Smooth muscle cell (in vitro differentiated cells): Measurements from ENCODE around the gene DEPP1. TPM values are rescaled to one million over a fixed set of nuclear protein-coding genes. Genes with fewer than 3 reads are reported as not detected.

Source experiments
- DNase-seq: peaks from one replicate; lab custom pipeline; 2025; ENCODE audit not compliant: unreplicated experiment; lab: John Stamatoyannopoulos, UW
- H2AFZ ChIP-seq: fragments of 200-600 bp; sonication (generic); 2 replicates; pipeline ENCODE4 v1.6.0; 2016; ENCODE audit warnings: antibody characterized with exemption, low read depth, mild to moderate bottlenecking
- H3F3A ChIP-seq: fragments of 200-600 bp; sonication (generic); 2 replicates; pipeline ENCODE4 v1.6.0; 2017; ENCODE audit warnings: antibody characterized with exemption, low read depth
- H3K27ac ChIP-seq: fragments of 200-600 bp; sonication (generic); 2 replicates; pipeline ENCODE4 v1.5.1; 2016; ENCODE audit warnings: low read depth, mild to moderate bottlenecking
- H3K27me3 ChIP-seq: fragments of 200-600 bp; sonication (generic); 2 replicates; pipeline ENCODE4 v1.6.1; 2016; ENCODE audit warnings: low read depth, mild to moderate bottlenecking
- H3K36me3 ChIP-seq: fragments of 200-600 bp; sonication (generic); 2 replicates; pipeline ENCODE4 v1.5.1; 2016; ENCODE audit warnings: low read depth
- H3K4me1 ChIP-seq: fragments of 200-600 bp; sonication (generic); 2 replicates; pipeline ENCODE4 v1.5.1; 2016; ENCODE audit warnings: low read depth
- H3K4me2 ChIP-seq: fragments of 200-600 bp; sonication (generic); 2 replicates; pipeline ENCODE4 v1.6.0; 2016; ENCODE audit warnings: mild to moderate bottlenecking
- H3K4me3 ChIP-seq: fragments of 200-600 bp; sonication (generic); 2 replicates; pipeline ENCODE4 v1.5.1; 2016; ENCODE audit warnings: mild to moderate bottlenecking
- H3K79me2 ChIP-seq: fragments of 200-600 bp; sonication (generic); 2 replicates; pipeline ENCODE4 v1.6.0; 2016; ENCODE audit warnings: low read depth, mild to moderate bottlenecking
- H3K9ac ChIP-seq: fragments of 200-600 bp; sonication (generic); 2 replicates; pipeline ENCODE4 v1.6.0; 2016; ENCODE audit warnings: low read depth
- H3K9me3 ChIP-seq: fragments of 200-600 bp; sonication (generic); replicated peaks from 2 replicates; pipeline ENCODE4 v1.5.1; 2016; ENCODE audit warnings: low read depth
- H4K20me1 ChIP-seq: fragments of 200-600 bp; sonication (generic); 2 replicates; pipeline ENCODE4 v1.6.0; 2016; ENCODE audit warnings: low read depth
- CTCF ChIP-seq: fragments of 200-600 bp; sonication (generic); IDR thresholded peaks from 2 replicates; pipeline ENCODE4 v1.5.1; 2017; ENCODE audit warnings: borderline replicate concordance, mild to moderate bottlenecking, antibody characterized with exemption; ENCODE audit not compliant: insufficient read depth, poor library complexity, severe bottlenecking
- WGBS: methylation state at CpG from one replicate; pipeline ENCODE4 v1.1.7; 2016; ENCODE audit warnings: low lambda C conversion rate; 5-methylcytosine and 5-hydroxymethylcytosine counted together
- polyA plus RNA-seq: library from polyadenylated mRNA; unstranded; fragments of >200 nt; fragmentation: Nextera tagmentation; extraction: Ambion mirVana; gene quantifications from 2 replicates; pipeline ENCODE4 v1.2.1, GENCODE V29; 2016
- total RNA-seq: library from RNA; depleted of rRNA; stranded (reverse); fragments of >200 nt; gene quantifications from 2 replicates; pipeline ENCODE4 v1.2.3, GENCODE V29; 2014

Gene DEPP1
- total and polyA plus RNA-seq, 2 experiments from 2014 or later, result 12.9 to 13.2 TPM

GRCh38 chr10:44992732-44993225 is 14.2 kb upstream of the DEPP1 start:
- H3K4me3 ChIP-seq, result no peak overlapping the region
- peaks cover 6% of the 10 kb centered on the region for H3F3A ChIP-seq
- no peak for TF ChIP-seq CTCF
- no peak overlapping the region for H2AFZ ChIP-seq
- WGBS, result 97% methylated on average over 8 of the region's 8 CpGs
- no peak overlapping the region for H3K9ac ChIP-seq
- no peak for DNase-seq
- H3K36me3 ChIP-seq, result no peaks in the 10 kb centered on the region
- peaks cover 25% of the 10 kb centered on the region for H3K4me1 ChIP-seq
- no peaks in the 10 kb centered on the region for H4K20me1 ChIP-seq
- H3K27ac ChIP-seq, result no peak overlapping the region
- no peaks in the 10 kb centered on the region for H3K9me3 ChIP-seq
- H3K27me3 ChIP-seq, result no peaks in the 10 kb centered on the region
- no peak overlapping the region for H3K4me2 ChIP-seq
- no peaks in the 10 kb centered on the region for H3K79me2 ChIP-seq

GRCh38 chr10:44992070-44992731 is 13.6 kb upstream of the DEPP1 start:
- no peaks in the 10 kb centered on the region for H3K9me3 ChIP-seq
- no peak for TF ChIP-seq CTCF
- no peaks in the 10 kb centered on the region for H3K27me3 ChIP-seq
- H3K36me3 ChIP-seq, result no peaks in the 10 kb centered on the region
- H3K4me1 ChIP-seq, result peaks cover 25% of the 10 kb centered on the region
- no peaks in the 10 kb centered on the region for H3K79me2 ChIP-seq
- no peak for DNase-seq
- no peak overlapping the region for H2AFZ ChIP-seq
- H3K4me2 ChIP-seq, result no peak overlapping the region
- H3F3A ChIP-seq, result peaks cover 6% of the 10 kb centered on the region
- no peaks in the 10 kb centered on the region for H4K20me1 ChIP-seq
- H3K4me3 ChIP-seq, result no peak overlapping the region
- no peak overlapping the region for H3K9ac ChIP-seq
- 99% methylated on average over 11 of the region's 11 CpGs for WGBS
- H3K27ac ChIP-seq, result no peak overlapping the region

GRCh38 chr10:44991571-44991970 is 13.0 kb upstream of the DEPP1 start:
- H3K27me3 ChIP-seq, result no peaks in the 10 kb centered on the region
- H3K79me2 ChIP-seq, result no peaks in the 10 kb centered on the region
- H3K4me3 ChIP-seq, result no peak overlapping the region
- peaks cover 6% of the 10 kb centered on the region for H3F3A ChIP-seq
- H3K4me2 ChIP-seq, result no peak overlapping the region
- WGBS, result 86% methylated on average over 5 of the region's 5 CpGs
- no peak overlapping the region for H3K9ac ChIP-seq
- no peak overlapping the region for H3K27ac ChIP-seq
- no peak for TF ChIP-seq CTCF
- peaks cover 29% of the 10 kb centered on the region for H3K4me1 ChIP-seq
- H3K9me3 ChIP-seq, result no peaks in the 10 kb centered on the region
- no peak overlapping the region for H2AFZ ChIP-seq
- no peaks in the 10 kb centered on the region for H4K20me1 ChIP-seq
- DNase-seq, result no peak
- H3K36me3 ChIP-seq, result no peaks in the 10 kb centered on the region

DNA sequence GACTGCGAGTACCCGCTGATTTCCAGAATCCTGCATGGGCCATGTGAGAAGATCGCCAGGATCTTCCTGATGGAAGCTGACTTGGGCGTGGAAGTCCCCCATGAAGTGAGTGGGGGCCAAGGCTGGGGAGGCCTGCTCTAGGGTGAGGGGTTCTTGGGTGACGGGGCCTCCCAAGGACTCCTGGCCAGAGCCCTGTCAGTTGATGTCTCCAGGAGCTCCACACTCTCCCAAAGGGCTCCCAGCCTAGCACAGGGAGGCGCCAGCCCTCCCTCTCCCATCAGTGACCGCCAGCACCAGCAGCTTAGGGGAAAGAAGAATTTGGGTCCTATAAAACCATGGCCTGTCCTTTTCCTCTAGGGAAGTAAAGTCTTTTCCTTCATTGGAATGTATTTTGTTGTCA is 12.4 kb upstream of the DEPP1 start:
- Histone ChIP-seq H3K27me3 (no peaks in the 10 kb centered on the region), H3F3A (peaks cover 6% of the 10 kb centered on the region), H3K9me3 (no peaks in the 10 kb centered on the region), H3K4me3 (no peak overlapping the region), H2AFZ (no peak overlapping the region), H4K20me1 (no peaks in the 10 kb centered on the region), H3K79me2 (no peaks in the 10 kb centered on the region), H3K9ac (no peak overlapping the region), H3K4me1 (peaks cover 32% of the 10 kb centered on the region), H3K36me3 (no peaks in the 10 kb centered on the region), H3K27ac (no peak overlapping the region), H3K4me2 (no peak overlapping the region)
- no peak for TF ChIP-seq CTCF
- 97% methylated on average over 6 of the region's 7 CpGs for WGBS
- DNase-seq, result no peak
